Activated CD8-positive, alpha-beta memory T cell treated with anti-CD3 and anti-CD28 coated beads, Interleukin-2, amount 50 U/mL, for 1 hour (primary cell): ENCODE results near the gene TK1.
"Not testable (repeated sequence)": the region's sequence is repeated elsewhere in the genome, so short reads cannot be mapped to it uniquely, and the experiment has no call there.

Source experiments
- DNase-seq: peaks from one replicate; pipeline ENCODE4 v3.0.0-alpha.2; 2020; ENCODE audit errors: extremely low read depth

The TK1 gene

DNA sequence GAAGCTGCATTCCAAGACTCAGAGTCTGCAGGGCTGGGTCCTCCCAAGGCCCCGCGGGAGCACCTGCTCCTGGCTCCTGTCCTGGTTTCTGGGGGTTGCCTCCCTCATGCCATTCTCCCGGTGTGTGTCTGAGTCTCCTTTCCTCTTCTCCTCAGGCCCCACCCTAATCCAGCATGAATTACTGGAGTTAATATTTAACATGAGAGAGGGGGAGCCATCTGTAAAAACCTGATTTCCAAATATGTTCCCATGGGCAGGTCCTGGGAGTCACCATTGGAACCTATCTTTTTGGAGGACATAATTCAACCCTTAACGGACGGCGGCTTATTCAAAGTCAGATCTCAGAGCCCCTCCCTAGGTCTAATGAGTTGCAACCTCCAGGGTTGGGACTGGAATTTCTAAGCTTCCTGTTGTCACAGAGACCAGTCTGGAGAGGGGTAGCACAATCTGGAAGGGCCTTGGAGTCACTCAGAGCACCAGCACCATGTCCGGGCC lies 35.3 kb downstream of the TK1 start:
- no peak for DNase-seq

DNA sequence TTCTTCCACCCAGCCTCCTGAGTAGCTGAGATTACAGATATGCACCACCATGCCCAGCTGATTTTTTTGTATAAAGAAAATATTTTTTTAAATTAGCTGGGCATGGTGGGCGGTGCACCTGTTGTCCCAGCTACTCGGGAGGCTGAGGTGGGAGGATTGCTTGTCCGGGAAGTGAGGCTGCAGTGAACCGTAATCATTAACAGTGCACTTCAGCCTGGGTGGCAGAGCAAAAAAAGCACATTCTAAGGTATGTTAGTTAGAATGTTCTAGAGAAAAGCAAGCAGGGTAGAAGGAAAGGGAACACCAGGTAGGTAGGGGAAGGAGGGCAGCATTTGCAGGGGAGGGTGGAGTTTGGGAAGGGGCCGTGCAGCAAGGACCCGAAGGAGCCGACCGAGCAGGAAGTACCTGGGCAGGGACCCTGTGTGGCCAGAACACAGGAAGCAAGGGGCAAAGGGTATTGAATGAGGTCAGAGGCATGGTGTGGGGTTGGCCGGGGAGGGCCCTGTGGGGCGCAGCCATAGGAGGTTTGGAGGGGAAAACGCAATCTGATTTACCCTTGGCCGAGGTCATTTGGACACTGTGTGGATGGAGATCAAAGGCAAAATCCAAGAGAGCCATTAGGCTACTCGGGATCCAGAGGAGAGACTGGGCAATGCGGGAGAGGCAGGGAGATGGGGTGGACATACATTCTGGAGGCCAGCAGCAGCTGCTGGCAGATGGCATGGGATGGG lies 38.4 kb downstream of the TK1 start:
- DNase-seq, result no peak

DNA sequence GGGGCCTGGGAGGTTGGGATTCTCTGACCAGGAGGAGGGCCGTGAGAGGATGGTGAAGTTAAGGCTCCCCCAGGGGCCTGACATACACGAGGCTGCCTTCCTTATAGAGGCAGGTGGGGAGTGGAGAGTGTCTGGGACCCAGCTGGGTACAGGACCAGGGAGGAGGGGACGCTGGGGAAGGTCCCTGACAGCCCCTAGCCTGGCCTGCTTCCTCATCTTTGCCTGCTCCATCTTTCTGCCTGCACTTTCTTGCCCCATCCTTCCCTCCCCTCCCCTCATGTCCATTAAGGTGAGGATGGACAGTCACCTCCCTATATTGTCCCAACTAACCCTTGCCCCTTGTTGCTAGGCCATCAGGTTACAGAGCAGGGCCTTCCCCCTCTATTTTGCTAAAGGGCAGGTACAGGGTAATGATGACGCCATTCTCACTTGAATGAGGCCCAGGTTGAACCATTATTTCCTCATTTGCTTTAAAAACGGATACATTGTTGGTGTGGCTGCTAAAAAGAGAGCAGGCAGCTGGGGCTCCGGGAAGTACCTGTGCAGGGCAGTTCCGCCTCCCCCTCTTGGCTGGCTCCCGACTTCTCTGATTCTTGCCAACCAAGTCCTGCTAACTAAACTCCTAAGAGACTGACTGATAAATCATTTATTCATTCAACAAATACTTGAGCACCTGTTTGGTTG lies 39.4 kb downstream of the TK1 start:
- no peak for DNase-seq

DNA sequence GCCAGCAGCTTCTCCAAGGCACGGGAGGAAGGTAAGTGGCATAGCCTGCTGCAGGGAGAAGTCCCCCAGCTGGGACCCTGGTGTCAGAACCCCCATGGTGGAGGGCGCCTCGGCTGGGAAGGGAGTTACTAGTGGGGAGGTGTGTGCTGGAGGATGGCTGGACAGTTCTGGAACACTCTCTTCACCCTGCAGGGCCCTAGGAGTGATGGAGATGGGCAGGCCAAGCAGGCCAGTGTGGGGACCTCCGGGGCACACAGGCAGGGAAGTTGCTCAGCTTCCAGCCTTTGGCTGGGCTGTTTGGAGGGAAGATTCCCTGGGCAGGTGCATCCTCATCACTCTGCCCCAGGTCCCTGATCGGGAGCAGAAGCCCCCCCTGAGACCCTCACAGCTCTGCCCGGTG lies 40.0 kb downstream of the TK1 start:
- no peak for DNase-seq

DNA sequence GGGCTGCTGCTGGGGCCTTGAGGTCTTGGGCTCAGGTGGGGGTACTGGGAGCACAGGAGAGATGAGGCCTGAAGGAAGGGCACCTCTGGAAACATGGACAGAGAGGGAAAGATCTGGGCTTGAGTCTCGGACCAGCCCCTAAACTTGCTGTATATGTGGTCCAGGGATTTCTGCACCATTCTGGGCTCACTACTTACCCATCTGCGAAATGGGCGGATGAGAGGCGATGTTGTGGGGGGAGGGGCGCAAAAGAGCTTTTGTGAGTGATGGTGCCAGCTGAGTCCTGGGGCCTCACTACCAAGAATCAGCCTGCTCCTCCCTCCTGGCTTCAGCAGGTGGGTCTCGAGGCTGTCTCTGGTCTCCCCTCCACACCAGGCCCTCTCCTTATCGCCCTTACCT lies 40.4 kb downstream of the TK1 start:
- DNase-seq, result no peak

DNA sequence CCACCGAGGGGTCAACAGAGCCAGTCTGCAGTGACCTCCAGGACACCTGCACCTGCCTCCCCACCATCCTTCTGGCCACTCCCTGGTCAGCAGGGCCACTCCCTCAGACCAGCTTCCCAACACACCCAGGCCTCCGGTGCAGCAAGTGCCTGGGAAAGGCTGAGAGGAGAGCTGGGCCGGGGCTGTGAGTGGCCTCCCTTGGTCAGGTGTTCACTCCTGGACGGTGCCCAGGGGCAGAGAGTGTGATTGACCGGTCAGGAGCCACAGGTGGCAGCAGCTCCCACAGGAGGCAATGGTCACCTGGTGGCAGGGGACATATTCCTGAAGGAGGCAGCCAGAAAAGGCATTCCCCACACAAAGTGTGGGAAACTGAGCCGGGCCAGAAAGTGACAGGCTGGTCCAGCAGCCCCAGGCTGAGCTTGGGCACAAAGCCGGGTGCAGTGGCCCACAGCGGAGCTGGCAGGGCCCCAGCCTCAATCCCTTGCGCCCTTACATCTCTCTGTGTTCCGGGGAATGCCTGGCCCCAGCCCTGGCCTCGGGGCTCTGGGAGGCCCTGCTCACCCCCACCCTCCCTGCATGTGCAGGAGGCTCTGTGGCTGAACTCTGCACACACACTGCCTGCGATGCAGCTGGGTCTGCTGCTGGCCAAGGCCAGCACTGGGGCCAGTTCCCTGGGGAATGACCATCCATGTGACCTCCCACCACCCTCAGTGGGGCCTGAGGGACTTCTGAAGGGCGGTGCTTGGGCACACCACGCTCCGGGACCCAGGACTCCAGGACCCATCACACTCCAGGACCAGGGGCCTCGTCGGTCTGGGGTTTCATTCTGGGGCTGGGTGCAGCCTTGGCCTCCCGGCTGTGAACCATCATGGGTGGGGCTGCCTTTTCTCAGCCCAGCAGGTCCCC lies 41.9 kb downstream of the TK1 start:
- no peak for DNase-seq

DNA sequence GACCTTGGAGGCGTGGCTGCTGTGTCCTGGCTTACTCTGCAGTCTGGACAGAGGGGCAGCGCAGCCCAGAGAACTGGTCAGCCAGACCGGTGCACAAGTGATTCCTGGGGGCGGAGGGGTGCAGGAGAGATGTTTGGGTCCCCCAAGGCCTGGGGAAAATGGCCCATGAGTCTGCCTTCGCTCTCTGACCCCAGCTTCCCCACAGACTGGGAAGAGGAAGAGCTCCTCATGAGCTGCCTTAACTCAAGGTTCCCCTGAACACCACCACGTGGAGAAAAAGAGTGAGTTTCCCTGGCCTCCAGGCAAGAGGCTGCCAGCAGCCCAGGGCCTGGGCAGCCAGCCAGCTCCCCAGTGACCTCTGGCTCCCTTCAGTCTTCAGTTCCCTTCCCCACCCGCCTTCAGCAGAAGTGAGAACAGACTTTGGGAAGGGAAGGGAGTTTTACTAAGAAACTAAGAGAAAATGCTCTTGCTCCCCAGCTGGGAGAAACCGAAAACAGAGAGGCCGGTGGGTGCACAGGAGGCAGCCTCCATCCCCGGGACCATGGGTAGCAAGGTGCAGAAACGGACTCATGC lies 42.6 kb downstream of the TK1 start:
- no peak for DNase-seq

DNA sequence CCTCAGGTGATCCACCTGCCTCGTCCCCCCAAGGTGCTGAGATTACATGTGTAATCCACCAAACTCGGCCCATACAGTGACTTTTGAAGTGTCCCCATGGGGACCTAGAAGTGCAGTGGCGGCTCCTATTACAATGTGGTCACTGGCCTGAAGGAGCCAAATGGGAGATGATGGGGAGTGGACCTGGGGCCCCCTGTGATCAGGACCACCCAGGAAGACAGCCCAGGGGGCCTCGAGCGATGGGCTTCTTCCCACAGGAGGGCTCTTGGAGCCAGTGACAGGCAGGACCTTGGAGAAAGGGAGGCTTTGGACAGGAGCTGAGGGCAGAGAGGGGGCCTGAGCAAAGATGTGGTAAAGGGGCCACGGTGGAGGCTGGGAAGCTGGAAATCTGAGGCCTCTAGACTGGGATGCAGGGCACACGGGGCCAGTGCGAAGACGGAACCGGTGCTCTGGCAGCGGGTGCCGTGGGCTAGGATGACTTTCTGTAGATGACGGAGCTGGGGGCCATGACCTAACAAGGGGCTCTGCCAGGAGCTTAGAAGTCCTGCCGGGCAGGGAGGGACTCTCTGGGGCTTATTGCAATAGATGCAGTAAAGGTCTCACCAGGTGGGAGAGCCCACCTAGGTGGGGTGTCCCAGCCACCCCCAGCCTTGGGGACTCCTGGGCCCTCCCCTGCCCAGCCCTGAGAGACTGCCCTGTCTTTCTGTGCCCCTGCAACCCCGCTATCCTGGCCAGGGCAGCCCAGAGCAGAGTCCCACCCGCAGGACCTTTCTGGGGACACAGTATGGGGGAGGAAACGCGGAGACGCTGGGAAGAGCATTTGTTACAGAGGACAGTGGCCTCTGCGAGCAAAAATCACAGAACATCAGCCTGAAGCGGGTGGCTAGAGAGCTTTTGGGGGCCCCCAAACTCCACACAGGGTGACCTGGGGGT lies 43.4 kb downstream of the TK1 start:
- DNase-seq, result no peak

DNA sequence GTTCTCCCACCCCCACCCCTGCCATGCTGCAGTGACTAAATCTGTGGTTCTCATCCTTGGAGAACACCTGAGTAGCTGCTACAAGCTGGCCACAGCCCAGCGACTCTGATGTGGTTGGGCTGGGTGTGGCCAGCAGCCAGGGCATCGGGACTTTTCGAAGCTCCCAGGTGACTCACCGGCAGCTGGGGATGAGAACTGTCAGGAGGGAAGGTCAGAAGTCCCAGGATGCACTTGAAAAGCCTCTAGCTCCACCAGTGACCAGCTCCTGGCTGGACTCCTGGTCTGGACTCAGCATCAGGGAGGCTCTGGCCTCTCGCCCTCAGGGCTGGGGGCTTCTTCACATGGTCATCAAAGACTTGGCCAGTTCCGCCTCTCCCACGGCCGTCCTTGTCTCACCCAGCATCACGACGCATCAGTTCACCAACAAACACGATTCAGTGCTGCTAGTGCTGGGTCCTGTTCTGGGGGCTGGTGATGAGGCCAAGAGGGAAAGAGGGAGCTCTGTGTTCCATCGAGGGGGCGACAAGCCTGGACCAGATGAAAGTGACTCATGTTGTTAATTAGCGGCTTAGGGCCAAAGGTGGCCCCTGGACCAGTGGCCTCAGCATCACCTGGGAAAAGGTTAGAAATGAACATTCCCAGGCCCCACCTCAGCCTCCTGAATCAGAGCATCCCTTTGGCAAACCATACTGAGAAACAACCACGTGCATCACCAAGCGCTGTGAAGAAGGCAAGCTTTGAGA lies 44.6 kb downstream of the TK1 start:
- DNase-seq, result no peak

DNA sequence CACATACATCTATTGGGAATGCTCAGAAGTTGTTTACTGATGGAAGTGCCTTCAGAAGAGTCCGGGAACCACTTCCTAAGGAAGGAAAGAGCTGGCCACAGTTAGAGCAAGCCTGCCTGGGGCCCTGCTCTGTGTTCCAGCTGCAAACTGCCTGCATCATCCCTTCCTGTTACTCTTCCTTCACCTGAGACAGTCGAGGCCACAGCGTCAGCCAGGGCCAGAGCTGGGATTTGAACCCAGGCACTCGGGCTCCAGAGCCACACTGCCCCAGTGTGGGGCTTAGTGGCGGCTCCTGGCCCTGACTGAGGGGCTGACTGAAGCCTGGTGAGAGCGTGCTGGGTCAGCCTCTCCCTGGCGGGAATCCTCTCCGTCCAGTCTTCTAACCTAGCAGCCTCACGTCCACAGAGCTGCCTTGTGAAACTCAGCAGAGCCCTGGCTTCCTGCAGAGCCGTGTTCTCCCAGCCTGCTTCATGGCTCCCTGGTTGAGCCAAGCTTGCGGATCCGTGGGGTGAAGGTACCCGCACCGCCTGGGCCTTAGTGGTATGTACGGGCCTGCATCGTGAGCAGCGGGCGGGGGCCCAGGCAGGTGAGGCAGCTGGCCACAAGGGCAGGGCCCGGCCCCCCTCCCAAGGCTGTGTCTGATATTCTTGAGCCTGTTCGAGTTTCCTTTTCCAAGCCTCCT lies 45.3 kb downstream of the TK1 start:
- DNase-seq, result no peak

DNA sequence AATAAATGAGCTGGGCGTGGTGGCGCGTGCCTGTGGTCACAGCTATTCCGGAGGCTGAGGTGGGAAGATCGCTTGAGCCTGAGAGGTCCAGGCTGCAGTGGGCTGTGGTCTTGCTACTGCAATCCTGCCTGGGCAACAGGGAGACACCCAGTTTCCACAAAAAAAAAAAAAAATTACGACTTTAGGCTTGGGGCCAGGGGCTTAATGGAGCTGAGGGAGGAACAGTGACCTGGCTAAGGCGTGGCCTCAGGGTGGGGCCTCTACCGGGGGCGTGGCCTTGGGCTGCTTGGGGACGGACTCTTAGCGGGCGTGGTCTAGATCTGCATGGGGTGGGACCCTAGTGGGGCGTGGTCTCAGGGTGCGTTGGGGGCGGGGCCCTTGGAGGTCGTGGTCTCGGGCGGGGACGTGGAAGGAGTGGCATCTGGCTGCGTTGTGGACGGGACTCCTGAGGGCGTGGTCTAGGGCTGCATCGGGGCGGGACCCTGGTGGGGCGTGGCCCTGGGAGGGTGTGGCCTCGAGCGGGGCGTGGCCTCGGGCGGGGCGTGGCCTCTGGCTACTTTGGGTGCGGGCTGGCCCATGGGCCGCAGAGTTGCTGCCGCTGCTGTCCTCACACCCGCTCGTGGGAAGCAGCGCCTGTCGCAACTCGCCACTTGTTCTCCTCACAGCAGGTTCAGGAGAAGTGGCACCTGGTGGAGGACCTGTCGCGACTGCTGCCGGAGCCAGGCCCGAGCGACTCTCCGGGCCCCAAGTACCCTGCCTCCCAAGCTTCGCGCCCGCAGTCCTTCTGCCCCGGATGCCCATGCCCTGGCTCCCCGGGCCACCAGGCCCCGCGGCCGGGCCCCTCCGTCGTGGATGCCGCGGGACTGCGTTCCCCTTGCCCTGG lies 46.4 kb downstream of the TK1 start:
- DNase-seq, result peak; percentile 85

DNA sequence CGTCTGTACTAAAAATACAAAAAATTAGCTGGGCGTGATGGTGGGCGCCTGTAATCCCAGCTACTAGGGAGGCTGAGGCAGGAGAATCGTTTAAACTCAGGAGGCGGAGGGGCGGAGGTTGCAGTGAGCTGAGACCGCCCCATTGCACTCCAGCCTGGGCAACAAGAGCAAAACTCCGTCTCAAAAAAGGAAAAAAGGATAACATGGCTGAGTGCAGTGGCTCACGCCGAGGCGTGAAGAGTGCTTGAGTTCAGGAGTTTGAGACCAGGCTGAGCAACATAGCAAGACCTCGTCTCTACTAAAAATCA lies 47.0 kb downstream of the TK1 start:
- DNase-seq, result not testable (repeated sequence)

DNA sequence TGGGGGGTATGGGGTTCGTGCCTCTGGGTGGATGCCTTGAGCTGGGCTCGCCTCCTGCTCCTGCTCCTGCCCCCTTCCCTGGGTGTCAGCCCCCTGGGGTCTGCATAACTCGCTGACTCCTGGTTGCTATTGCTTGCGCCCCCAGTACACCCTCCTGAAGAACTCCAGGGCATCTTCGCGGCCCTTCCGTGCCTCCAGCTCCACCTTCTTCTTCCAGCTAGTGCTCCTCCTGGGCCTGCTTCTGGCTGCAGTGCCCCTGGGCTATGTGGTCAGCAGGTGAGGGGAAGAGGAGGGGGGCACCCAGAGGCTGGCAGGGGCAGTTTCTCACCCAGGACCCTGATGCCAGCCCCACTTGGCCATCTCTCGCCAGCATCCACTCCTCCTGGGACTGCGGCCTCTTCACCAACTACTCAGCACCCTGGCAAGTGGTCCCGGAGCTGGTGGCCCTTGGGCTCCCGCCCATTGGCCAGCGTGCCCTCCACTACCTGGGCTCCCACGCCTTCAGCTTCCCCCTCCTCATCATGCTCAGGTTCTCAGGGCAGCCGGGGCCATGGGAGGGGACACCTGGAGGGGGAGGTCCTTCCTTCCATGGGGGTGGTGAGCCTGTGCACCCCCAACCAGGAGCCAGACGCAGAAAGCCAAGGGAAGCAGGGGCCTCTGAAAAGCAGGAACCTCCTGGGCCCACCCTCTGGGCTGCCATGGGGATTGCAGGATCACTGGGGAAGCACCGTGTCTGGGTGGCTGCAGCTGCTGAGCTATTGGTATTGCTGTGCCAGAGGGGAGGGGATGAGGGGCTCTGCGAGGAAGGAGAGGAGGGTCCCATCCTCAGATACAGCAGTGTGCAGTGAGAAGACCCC lies 48.4 kb downstream of the TK1 start:
- no peak for DNase-seq

DNA sequence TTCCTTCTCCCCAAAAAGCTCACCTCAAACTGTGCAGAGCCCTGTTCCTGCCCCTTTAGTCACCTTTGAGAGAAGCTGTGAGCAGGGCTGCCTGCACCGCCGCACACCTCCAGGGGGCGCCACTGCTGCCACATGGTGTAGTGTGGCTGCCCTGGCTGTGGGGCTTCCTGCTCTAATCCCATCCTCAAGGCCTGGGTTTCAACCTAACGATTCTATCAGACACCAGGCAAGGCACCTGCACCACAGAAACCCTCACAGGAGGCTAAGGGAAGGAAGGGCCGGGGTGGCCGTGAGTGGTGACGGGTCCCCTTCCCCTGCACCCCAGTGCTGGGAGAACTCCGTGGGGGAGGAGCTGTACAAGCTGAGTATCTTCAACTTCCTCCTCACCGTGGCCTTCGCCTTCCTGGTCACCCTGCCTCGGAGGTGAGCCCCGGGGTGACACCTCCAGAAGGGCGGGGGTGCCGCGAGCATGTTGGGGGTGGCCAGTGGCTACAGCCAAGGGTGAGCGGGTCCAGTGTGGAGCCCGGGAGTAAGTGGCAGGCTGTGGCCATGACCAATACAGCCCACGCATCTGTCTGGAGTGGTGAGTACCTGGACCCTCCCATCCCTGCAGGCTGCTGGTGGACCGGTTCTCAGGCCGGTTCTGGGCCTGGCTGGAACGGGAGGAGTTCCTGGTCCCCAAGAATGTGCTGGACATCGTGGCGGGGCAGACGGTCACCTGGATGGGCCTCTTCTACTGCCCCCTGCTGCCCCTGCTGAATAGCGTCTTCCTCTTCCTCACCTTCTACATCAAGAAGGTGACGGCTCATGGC lies 49.3 kb downstream of the TK1 start:
- DNase-seq, result no peak

DNA sequence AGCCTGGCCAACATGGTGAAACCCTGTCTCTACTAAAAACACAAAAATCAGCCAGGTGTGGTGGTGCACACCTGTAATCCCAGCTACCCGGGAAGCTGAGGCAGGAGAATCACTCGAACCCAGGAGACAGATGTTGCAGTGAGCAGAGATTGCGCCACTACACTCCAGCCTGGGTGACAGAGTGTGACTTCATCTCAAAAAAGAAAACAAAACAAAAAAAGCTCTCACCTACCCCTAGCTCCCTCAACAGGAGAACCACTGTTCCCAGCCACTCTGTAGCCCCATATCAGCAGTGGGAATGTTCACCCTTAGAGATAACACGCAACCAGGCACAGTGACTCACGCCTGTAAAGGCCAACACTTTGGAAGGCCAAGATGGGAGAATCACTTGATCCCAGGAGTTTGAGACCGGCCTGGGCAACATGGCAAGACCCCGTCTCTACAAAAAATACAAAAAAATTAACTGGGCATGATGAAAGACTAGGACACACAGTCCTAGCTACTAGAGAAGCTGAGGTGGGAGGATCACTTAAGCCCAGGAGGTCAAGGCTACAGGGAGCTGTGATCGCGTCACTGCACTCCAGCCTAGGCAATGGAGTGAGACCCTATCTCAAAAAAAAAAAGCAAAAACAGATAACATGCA lies 50.9 kb downstream of the TK1 start:
- DNase-seq, result no peak

DNA sequence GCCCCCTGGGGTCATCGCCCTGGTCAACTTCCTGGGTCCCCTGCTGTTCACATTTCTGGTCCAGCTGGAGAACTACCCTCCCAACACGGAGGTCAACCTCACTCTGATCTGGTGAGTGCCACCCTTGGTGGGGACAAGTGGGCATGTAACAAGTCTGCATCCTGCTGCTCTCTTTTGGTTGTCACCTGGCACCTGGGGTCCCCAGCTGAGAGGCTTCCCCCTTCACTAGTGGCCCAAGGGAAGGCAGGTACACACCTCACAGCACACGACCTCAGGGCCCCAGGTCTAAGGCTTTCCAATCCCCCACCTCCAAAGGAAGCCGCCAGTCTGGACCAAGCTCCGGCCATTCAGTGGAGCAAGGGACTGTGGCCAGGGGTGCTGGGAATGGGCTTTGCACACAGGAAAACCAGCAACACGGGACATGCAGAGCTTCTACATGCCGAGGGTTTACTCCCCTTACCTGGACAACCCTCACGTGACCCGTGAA lies 51.9 kb downstream of the TK1 start:
- DNase-seq, result no peak
